OCI-LY1 (cell line): ENCODE data around the gene INPP5K.

Experiments
- H2AFZ ChIP-seq: fragments of 200-600 bp; sonication (generic), shearing (Covaris generic); 2 replicates; pipeline ENCODE4 v1.6.0; 2014; ENCODE audit warnings: antibody characterized with exemption, mild to moderate bottlenecking, low read length
- H3F3A ChIP-seq: fragments of 200-600 bp; sonication (generic), shearing (Covaris generic); 2 replicates; pipeline ENCODE4 v1.6.0; 2014; ENCODE audit warnings: mild to moderate bottlenecking, antibody characterized with exemption, low read length, moderate library complexity; ENCODE audit not compliant: insufficient read depth
- H3K27ac ChIP-seq: fragments of 200-600 bp; sonication (generic); 2 replicates; pipeline ENCODE4 v1.5.1; 2014; ENCODE audit warnings: low read length, mixed run types, mild to moderate bottlenecking, low read depth; ENCODE audit not compliant: poor library complexity, severe bottlenecking
- H3K27me3 ChIP-seq: fragments of 200-600 bp; sonication (generic); 2 replicates; pipeline ENCODE4 v1.6.0; 2014; ENCODE audit warnings: antibody characterized with exemption, mild to moderate bottlenecking, low read length, moderate library complexity; ENCODE audit not compliant: insufficient read depth
- H3K36me3 ChIP-seq: fragments of 200-600 bp; sonication (generic); 2 replicates; pipeline ENCODE4 v1.6.1; 2014; ENCODE audit warnings: mild to moderate bottlenecking, antibody characterized with exemption, low read length, moderate library complexity, mixed read lengths; ENCODE audit not compliant: insufficient read depth
- H3K4me1 ChIP-seq: fragments of 200-600 bp; sonication (generic); 2 replicates; pipeline ENCODE4 v1.5.1; 2014; ENCODE audit warnings: mild to moderate bottlenecking, low read length, moderate library complexity; ENCODE audit not compliant: insufficient read depth, severe bottlenecking
- H3K4me2 ChIP-seq: fragments of 200-600 bp; sonication (generic), shearing (Covaris generic); 2 replicates; pipeline ENCODE4 v1.6.1; 2014; ENCODE audit warnings: low read length
- H3K4me3 ChIP-seq: fragments of 200-600 bp; sonication (generic); 2 replicates; pipeline ENCODE4 v1.5.1; 2014; ENCODE audit warnings: low read length, low read depth, mild to moderate bottlenecking, mixed read lengths; ENCODE audit not compliant: poor library complexity, severe bottlenecking
- H3K79me2 ChIP-seq: fragments of 200-600 bp; shearing (Covaris generic); 2 replicates; pipeline ENCODE4 v1.6.1; 2016; ENCODE audit warnings: mixed run types, low read length, mixed read lengths; ENCODE audit not compliant: insufficient read depth
- H3K9ac ChIP-seq: fragments of 200-600 bp; sonication (generic), shearing (Covaris generic); 2 replicates; pipeline ENCODE4 v1.6.1; 2014; ENCODE audit warnings: mild to moderate bottlenecking, low read length, mixed read lengths
- H3K9me2 ChIP-seq: fragments of 200-600 bp; sonication (generic), shearing (Covaris generic); 2 replicates; pipeline ENCODE4 v1.6.1; 2014; ENCODE audit warnings: low read depth, mild to moderate bottlenecking, low read length, mixed read lengths
- H3K9me3 ChIP-seq: fragments of 200-600 bp; shearing (Covaris generic); 2 replicates; pipeline ENCODE4 v1.6.1; 2014; ENCODE audit warnings: low read length, mixed read lengths
- H4K20me1 ChIP-seq: fragments of 200-600 bp; sonication (generic), shearing (Covaris generic); 2 replicates; pipeline ENCODE4 v1.6.0; 2016; ENCODE audit warnings: mild to moderate bottlenecking, low read length; ENCODE audit not compliant: insufficient read depth
- CTCF ChIP-seq: fragments of 200-600 bp; sonication (generic), shearing (Covaris generic); IDR thresholded peaks from 2 replicates; pipeline ENCODE4 v1.5.1; 2017; ENCODE audit warnings: mild to moderate bottlenecking, antibody characterized with exemption, low read length, moderate library complexity, mixed read lengths
- EZH2 ChIP-seq: fragments of 200-600 bp; sonication (generic), shearing (Covaris generic); IDR thresholded peaks from 2 replicates; pipeline ENCODE4 v1.8.0; 2017; ENCODE audit warnings: borderline replicate concordance, mixed run types, mild to moderate bottlenecking, antibody characterized with exemption, low read length, moderate library complexity, mixed read lengths

INPP5K gene

DNA sequence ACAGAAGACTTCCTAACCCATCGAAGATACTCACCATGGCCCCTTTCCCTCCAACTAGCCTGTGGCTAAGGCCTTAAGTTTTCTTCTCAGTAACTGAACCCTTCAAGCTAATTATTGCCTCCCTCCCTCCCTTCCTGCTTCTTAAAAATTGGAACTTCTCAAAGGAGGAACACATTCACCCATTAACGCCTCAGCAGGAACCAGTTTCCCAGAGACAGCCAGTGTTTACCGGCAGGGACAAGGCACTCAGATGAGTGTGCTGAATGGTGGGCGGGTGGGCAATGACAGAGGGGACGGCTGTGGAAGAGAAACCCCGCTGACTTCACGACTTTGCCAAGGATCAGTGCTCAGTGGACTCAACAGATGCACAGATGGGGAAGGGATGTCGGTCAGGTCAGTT, 25.9 kb upstream of the INPP5K start:
- Histone ChIP-seq H3K4me1 (no peaks in the 10 kb centered on the region), H3K27ac (no peak overlapping the region), H3K9me2 (no peaks in the 10 kb centered on the region), H3K36me3 (peaks cover 34% of the 10 kb centered on the region; the same call in 1 of the 2 replicates), H4K20me1 (no peaks in the 10 kb centered on the region), H3K4me2 (no peak overlapping the region), H2AFZ (no peak overlapping the region), H3K79me2 (no peaks in the 10 kb centered on the region), H3F3A (no peaks in the 10 kb centered on the region), H3K9me3 (no peaks in the 10 kb centered on the region), H3K9ac (no peak overlapping the region), H3K4me3 (no peak overlapping the region), H3K27me3 (no peaks in the 10 kb centered on the region)
- TF ChIP-seq CTCF (no peak), EZH2 (no peak)

DNA sequence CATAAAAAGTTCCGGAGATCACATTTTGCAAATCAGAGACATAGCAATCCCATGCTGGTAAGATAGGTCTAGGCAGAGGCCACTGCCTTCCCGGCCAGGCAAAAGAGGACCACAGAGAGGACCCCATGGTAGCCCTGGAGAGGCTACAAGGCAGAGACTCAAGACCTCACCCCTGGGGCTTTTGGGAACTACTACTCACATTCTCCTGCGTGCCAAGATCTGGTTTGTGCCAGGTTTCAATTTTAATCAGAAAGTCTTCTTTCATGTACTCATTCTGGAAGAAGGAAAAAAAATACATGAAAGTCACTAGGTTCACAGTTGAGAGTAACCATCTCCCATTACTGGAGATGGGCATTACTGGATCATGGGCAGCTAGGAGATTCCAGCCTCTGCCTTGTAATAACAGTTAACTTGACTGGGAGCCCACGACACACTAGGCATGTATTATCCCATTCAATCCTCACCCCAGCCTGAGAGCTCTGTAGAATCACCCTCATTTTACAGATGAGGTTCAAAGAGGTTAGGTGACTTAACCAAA, 25.0 kb upstream of the INPP5K start:
- H3K9me3 ChIP-seq: no peaks in the 10 kb centered on the region
- no peaks in the 10 kb centered on the region for H3F3A ChIP-seq
- no peaks in the 10 kb centered on the region for H3K79me2 ChIP-seq
- H3K4me2 ChIP-seq: no peak overlapping the region
- H2AFZ ChIP-seq: no peak overlapping the region
- no peak overlapping the region for H3K9ac ChIP-seq
- H3K27ac ChIP-seq: no peak overlapping the region
- no peaks in the 10 kb centered on the region for H3K9me2 ChIP-seq
- H4K20me1 ChIP-seq: no peaks in the 10 kb centered on the region
- H3K4me3 ChIP-seq: no peak overlapping the region
- H3K36me3 ChIP-seq: peaks cover 34% of the 10 kb centered on the region; the same call in 1 of the 2 replicates
- no peaks in the 10 kb centered on the region for H3K4me1 ChIP-seq
- H3K27me3 ChIP-seq: no peaks in the 10 kb centered on the region
- no peak for TF ChIP-seq CTCF
- TF ChIP-seq EZH2: no peak

GRCh38 chr17:1539811-1540210, 23.4 kb upstream of the INPP5K start:
- no peaks in the 10 kb centered on the region for H3K27me3 ChIP-seq
- no peaks in the 10 kb centered on the region for H3F3A ChIP-seq
- no peaks in the 10 kb centered on the region for H3K79me2 ChIP-seq
- no peak overlapping the region for H2AFZ ChIP-seq
- H3K36me3 ChIP-seq: peaks cover 34% of the 10 kb centered on the region; the same call in 1 of the 2 replicates
- no peaks in the 10 kb centered on the region for H4K20me1 ChIP-seq
- no peak overlapping the region for H3K4me2 ChIP-seq
- no peak for TF ChIP-seq EZH2
- TF ChIP-seq CTCF: no peak
- no peaks in the 10 kb centered on the region for H3K4me1 ChIP-seq
- no peak overlapping the region for H3K9ac ChIP-seq
- H3K27ac ChIP-seq: no peak overlapping the region
- no peaks in the 10 kb centered on the region for H3K9me2 ChIP-seq
- H3K4me3 ChIP-seq: no peak overlapping the region
- no peaks in the 10 kb centered on the region for H3K9me3 ChIP-seq
